GM12873 (cell line): Measurements from ENCODE around the gene SLMAP.

Experiments
- CTCF ChIP-seq: IDR thresholded peaks from 2 replicates; pipeline ENCODE4 v1.5.1; 2012; ENCODE audit warnings: low read depth, mild to moderate bottlenecking, moderate library complexity, low read length, control low read depth; ENCODE audit not compliant: insufficient read depth; ENCODE audit errors: missing control alignments

The SLMAP gene

DNA sequence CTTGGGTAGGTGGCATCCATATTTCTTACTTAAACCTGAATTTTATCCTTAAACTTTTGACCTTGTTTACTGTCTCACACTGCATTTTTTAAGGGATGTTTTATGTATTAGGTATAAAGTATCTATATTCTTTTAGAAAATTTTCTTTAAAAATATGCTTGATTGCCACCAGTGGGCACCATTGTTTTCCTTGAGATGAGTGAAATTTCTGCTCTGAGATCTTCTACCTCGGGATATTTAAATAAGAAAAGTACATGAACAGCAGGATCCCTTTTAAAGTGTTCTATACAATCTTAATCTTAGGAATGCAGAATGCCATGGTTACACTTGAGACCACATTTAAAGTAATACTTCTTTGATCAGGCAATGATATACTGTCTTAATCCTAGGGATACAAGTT, 108.7 kb downstream of the SLMAP start:
- TF ChIP-seq CTCF: peak; percentile 17

DNA sequence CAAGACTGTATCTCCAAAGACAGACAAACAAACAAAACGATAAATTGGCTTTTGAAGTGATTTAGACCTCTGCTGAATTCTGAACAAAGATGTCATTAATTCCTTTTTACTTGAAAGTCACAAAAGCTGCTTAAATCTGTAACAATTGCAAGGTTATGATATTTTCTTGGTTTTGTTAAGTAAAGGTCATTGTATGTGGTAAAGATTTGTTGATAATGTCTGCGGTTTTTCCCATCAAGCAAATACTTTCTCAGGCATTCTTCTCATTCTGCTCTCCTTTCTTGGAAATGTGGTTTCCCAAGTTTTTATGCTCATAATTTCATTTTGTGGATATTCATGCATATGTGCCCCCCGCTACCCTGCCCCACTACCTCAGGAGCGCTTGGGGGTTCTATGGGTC, 116.5 kb downstream of the SLMAP start:
- TF ChIP-seq CTCF: no peak

GRCh38 chr3:57876632-57877031, 120.5 kb downstream of the SLMAP start:
- no peak for TF ChIP-seq CTCF

DNA sequence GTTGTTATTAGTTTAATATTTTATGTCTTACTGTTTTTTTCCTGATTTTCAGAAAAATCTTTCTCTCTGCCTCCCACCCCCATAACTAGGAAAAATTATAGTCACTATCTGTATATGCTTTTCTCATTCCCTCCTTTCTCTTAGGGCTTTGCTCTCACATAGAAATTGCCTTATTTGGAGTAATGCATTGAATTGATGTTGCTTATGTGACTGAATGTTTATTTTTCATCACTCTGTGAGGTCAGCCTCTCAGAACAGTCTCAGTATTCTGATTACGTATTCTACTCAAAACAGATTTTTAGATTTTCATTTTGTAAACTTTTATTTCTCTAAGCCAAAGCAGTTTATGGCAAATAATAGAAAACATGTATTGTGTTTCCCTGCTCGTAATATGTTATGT, 121.0 kb downstream of the SLMAP start:
- no peak for TF ChIP-seq CTCF

DNA sequence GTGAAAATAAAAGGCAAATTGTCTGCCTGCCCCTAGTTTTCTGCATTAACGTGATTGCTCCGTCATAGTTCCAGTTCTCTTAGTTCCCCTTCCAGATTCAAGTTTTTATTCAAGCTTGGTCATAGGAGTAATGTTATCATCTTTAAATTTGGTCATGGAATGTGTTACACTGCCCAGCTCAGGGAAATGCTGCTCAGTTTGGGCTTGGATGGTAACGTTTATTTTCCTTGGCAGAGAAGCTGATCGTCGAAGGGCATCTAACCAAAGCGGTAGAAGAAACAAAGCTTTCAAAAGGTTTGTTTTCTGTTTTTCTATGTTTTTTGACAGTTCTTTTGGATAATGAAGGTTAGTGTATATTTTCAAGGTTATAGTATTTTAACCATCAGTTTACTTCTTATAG, 133.7 kb downstream of the SLMAP start:
- TF ChIP-seq CTCF: no peak

DNA sequence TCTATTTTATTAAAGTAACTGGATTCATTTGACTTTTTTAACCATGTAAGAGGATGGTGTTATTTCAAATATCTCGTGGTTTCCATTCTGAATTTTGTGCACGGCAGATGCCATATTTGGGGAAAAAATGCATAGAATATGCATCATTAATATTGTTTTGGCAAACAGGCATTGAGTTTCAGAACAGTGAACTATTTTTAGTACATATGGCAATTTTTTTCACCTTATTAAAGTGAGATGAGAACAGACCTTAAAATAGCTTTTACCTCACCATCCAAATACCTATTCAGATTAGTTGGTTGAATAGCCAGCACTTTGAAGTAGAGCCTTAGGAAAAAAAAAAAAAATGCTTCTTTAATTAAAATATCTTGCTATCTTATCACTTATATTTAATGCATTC, 134.8 kb downstream of the SLMAP start:
- no peak for TF ChIP-seq CTCF

DNA sequence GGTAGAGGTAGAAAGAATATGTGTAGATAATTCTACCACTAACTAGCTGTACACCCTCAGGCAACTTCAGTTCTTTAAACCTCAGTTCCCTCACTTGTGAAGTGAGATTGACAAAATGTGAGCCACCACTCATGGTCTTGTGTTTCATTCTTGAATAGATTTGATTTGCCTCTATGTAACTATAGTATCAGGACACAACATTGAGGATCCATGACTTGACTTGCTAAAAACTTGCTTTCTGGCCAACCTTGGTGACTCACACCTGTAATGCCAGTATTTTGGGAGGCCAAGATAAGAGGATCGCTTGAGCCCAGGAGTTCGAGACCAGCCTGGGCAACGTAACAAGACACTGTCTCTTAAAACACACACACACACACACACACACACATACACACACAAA, 136.3 kb downstream of the SLMAP start:
- no peak for TF ChIP-seq CTCF

DNA sequence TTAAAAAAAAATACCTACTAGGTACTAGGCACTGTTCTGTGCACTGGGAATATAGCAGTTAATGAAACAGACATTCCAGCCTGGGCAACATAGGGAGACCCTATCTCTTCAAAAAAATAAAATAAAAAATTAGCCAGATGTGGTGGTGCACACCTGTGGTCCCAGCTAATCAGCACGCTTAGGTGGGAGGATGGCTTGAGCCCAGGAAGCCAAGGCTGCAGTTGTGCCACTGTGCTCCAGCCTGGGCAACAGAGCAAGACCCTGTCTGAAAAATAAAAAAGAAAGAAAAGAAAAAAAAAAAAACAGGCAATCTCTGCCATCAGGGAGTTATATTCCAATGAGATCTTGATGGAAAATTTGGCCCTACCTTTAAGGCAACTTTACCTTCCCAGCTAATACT, 137.0 kb downstream of the SLMAP start:
- TF ChIP-seq CTCF: no peak
